Measurements from ENCODE around the gene KRCC1. TPM values are rescaled to one million over a fixed set of nuclear protein-coding genes. Genes with fewer than 3 reads are reported as not detected.

Gene KRCC1
- total RNA-seq, 4 donors from 2014 or later = 29.4 to 44.6 (median 35.9) TPM

GRCh38 chr2:88057437-88057844 is 1.9 kb upstream of the KRCC1 start:
- Histone ChIP-seq H3K4me3 (replicated peaks in 1 of 3) (no peak overlapping the region), H3K36me3 (no peaks in the 10 kb centered on the region), H3K4me1 (peaks cover 12 to 19% of the 10 kb centered on the region in 2 donors), H3K9me3 (no peaks in the 10 kb centered on the region), H3K27ac (no peak overlapping the region), H3K27me3 (no peaks in the 10 kb centered on the region)
- intact Hi-C loops (cut with DNase I) = no loop called here
- no peak for TF ChIP-seq POLR2A (IDR thresholded peaks at IDR 0.05)
- WGBS, 2 donors = 65 to 70% methylated on average over 4 of the region's 4 CpGs
- DNase-seq = no peak

GRCh38 chr2:88054782-88055370 is 707 bp downstream of the KRCC1 start:
- no peak for TF ChIP-seq CTCF (IDR thresholded peaks at IDR 0.05)
- TF ChIP-seq POLR2A (IDR thresholded peaks at IDR 0.05) = no peak
- WGBS, 2 donors = 28 to 35% methylated on average over 25 of the region's 25 CpGs
- Histone ChIP-seq H3K4me1 (peaks cover 12 to 19% of the 10 kb centered on the region in 2 donors), H3K27ac (peak overlapping the region; percentile 94 to 97 (median 97)), H3K9me3 (no peaks in the 10 kb centered on the region), H3K27me3 (no peaks in the 10 kb centered on the region), H3K36me3 (no peaks in the 10 kb centered on the region), H3K4me3 (replicated peaks in 1 of 3) (peak overlapping the region; percentile 65 to 93 (median 84))
- no peak for DNase-seq
- intact Hi-C loops (cut with DNase I) = no loop called here

GRCh38 chr2:88053934-88054781 is 1.4 kb downstream of the KRCC1 start:
- H3K27ac ChIP-seq = peak overlapping the region; percentile 94 to 97 (median 97)
- intact Hi-C loops (cut with DNase I) = no loop called here
- TF ChIP-seq POLR2A (IDR thresholded peaks at IDR 0.05) (no peak), CTCF (IDR thresholded peaks at IDR 0.05) (no peak)
- no peaks in the 10 kb centered on the region for H3K36me3 ChIP-seq
- H3K27me3 ChIP-seq = no peaks in the 10 kb centered on the region
- peak overlapping the region; percentile 65 to 93 (median 84) for H3K4me3 ChIP-seq (replicated peaks in 1 of 3)
- no peak for DNase-seq
- H3K9me3 ChIP-seq = no peaks in the 10 kb centered on the region
- 48 to 57% methylated on average over 10 of the region's 10 CpGs for WGBS, 2 donors
- peaks cover 12 to 19% of the 10 kb centered on the region in 2 donors for H3K4me1 ChIP-seq

GRCh38 chr2:88053296-88053695 is 2.3 kb downstream of the KRCC1 start:
- Histone ChIP-seq H3K4me3 (replicated peaks in 1 of 3) (no peak overlapping the region), H3K36me3 (no peaks in the 10 kb centered on the region), H3K27ac (peak overlapping the region in 1 of 3 donors; percentile 97), H3K4me1 (peaks cover 12 to 19% of the 10 kb centered on the region in 2 donors), H3K27me3 (no peaks in the 10 kb centered on the region), H3K9me3 (no peaks in the 10 kb centered on the region)
- DNase-seq = no peak
- intact Hi-C loops (cut with DNase I) = no loop called here
- WGBS, 2 donors = 18 to 37% methylated on average over 1 of the region's 1 CpG
- TF ChIP-seq CTCF (IDR thresholded peaks at IDR 0.05) = no peak
- TF ChIP-seq POLR2A (IDR thresholded peaks at IDR 0.05) = no peak

GRCh38 chr2:88051792-88052191 is 3.8 kb downstream of the KRCC1 start:
- Histone ChIP-seq H3K4me1 (peaks cover 12 to 19% of the 10 kb centered on the region in 2 donors), H3K36me3 (no peaks in the 10 kb centered on the region), H3K9me3 (no peaks in the 10 kb centered on the region), H3K27ac (no peak overlapping the region), H3K4me3 (replicated peaks in 1 of 3) (no peak overlapping the region), H3K27me3 (no peaks in the 10 kb centered on the region)
- intact Hi-C loops (cut with DNase I) = no loop called here
- WGBS, 2 donors = 87 to 88% methylated on average over 2 of the region's 2 CpGs
- TF ChIP-seq CTCF (IDR thresholded peaks at IDR 0.05) (no peak), POLR2A (IDR thresholded peaks at IDR 0.05) (no peak)
- DNase-seq = no peak
